ENCODE data around the gene KIAA1958. TPM values are rescaled to one million over a fixed set of nuclear protein-coding genes. Genes with fewer than 3 reads are reported as not detected.

KIAA1958 gene
- total RNA-seq, 4 donors from 2014 or later, result 2.0 to 6.0 (median 4.8) TPM

GRCh38 chr9:112496074-112496722 is 9.6 kb downstream of the KIAA1958 start:
- no peak for TF ChIP-seq CTCF (IDR thresholded peaks at IDR 0.05)
- no peak for DNase-seq (ENCODE audit: low spot score)
- ATAC-seq (ENCODE audit: low FRiP score), result no peak

- no peak for ATAC-seq (ENCODE audit: low FRiP score)
- no peak for TF ChIP-seq CTCF (IDR thresholded peaks at IDR 0.05)
- no peak for DNase-seq (ENCODE audit: low spot score)
These were observed 14.2 kb downstream of the KIAA1958 start for GRCh38 chr9:112500842-112501241.

DNA sequence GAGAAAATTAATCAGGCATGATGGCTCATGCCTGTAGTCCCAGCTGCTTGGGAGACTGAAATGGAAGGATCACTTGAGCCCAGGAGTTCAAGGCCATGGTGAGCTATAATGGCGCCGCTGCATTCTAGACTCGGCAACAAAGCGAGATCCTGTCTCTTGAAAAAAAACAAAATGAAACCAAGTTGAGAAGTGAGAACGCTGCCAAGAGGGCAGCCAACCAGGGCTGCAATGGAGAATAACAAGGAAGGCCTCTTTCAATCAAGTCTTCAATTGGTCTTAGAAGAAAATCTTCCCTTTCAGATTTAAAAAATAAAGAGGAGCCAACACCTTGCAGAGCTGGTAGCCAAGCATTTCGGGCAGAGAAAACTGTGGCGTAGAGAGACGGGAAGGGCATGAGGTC is 14.7 kb downstream of the KIAA1958 start:
- DNase-seq (ENCODE audit: low spot score) (no peak), ATAC-seq (ENCODE audit: low FRiP score) (no peak)
- no peak for TF ChIP-seq CTCF (IDR thresholded peaks at IDR 0.05)

- ATAC-seq (ENCODE audit: low FRiP score), result no peak
- DNase-seq (ENCODE audit: low spot score), result no peak
- no peak for TF ChIP-seq CTCF (IDR thresholded peaks at IDR 0.05)
These were observed 15.7 kb downstream of the KIAA1958 start for GRCh38 chr9:112502175-112502946.

- no peak for DNase-seq (ENCODE audit: low spot score)
- no peak for TF ChIP-seq CTCF (IDR thresholded peaks at IDR 0.05)
- no peak for ATAC-seq (ENCODE audit: low FRiP score)
These were observed 16.5 kb downstream of the KIAA1958 start for GRCh38 chr9:112503170-112503569.

DNA sequence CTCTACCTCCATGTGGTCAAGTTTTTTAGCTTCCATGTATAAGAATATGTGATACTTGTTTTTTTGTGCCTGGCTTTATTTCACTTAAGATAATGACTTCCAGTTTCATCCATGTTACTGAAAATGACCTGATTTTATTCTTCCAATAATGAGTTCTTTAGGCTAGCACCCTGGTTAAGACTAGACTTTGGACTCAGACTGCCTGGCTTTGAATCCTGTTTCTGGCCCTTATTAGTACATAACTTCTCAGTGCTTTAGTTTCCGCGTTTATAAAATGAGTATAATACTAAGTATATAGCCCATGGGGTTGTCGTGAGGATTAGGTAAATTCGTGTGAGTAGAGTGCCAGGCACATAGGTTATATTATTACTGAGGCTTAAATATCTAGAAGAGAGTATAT is 18.5 kb downstream of the KIAA1958 start:
- no peak for TF ChIP-seq CTCF (IDR thresholded peaks at IDR 0.05)
- DNase-seq (ENCODE audit: low spot score) (no peak), ATAC-seq (ENCODE audit: low FRiP score) (no peak)

DNA sequence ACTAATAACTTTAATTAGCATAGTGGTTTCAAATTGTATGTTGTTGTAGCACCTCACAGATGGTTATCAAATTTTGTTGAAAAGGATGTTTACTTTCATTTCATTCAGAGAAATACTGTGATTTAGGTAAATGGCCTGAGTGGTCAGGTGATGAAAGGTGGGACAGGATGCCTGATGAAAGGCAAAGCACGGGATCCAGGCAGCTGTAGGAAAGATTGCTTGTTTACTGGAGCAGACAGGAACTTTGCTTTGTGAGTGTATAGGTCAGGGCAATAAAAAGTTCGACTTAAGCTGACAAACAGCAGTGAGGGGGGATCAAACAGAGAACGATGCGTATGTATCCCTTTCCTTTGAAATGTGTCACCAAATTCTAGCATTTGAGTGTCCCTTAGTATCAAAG is 19.0 kb downstream of the KIAA1958 start:
- DNase-seq (ENCODE audit: low spot score) (no peak), ATAC-seq (ENCODE audit: low FRiP score) (no peak)
- TF ChIP-seq CTCF (IDR thresholded peaks at IDR 0.05), result no peak

Measured in omental fat pad (tissue), 4 donors.